ENCODE results near the gene EXO1. TPM values are rescaled to one million over a fixed set of nuclear protein-coding genes. Genes with fewer than 3 reads are reported as not detected.

Gene EXO1
- total RNA-seq, 1 experiment from 2014 or later, result 36.5 TPM

DNA sequence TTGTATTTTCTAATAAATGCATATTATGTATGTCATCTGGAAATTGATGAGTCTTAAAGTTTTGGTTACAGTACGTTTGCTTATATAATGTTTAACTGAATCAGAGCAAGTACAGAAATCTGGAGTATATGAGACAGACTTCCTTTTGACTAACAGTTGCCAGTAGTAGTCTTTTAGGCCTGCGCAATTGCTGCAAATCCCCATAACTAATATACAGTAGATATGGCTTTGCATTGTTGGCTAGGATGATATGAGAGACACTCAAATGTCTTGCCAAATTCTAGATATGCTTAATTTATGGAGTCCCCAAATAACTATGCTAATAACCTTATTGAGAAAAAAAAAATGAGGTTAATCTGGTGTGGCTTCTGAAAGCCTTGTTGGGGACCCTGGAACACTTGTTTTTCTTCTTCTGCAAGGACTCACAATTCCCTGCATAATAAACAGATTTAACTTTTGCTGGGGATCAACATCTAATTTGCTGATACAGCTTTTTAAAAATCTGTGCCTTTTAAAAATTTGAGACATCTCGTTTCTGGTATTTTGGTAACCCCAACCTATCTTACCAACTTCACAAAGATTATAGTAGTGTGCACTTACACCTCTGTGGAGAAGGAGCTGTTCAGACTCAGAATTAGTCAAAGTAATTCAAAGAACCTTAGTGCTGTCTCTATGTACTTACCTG lies 22.9 kb downstream of the EXO1 start (continued):
- no peak for TF ChIP-seq OVOL2 (CRISPR knock-in tag; IDR thresholded peaks at IDR 0.05; ENCODE audit: borderline replicate concordance)
- no peak for TF ChIP-seq NFE2L1 (CRISPR knock-in tag; IDR thresholded peaks at IDR 0.05)
- no peak for TF ChIP-seq EMX1 (CRISPR knock-in tag; IDR thresholded peaks at IDR 0.05)
- no peak for TF ChIP-seq GTF2I (CRISPR knock-in tag; conservative IDR thresholded peaks at IDR 0.05)
- no peak for TF ChIP-seq CREB1 (CRISPR knock-in tag; IDR thresholded peaks at IDR 0.05)
- TF ChIP-seq, protein P1, sequence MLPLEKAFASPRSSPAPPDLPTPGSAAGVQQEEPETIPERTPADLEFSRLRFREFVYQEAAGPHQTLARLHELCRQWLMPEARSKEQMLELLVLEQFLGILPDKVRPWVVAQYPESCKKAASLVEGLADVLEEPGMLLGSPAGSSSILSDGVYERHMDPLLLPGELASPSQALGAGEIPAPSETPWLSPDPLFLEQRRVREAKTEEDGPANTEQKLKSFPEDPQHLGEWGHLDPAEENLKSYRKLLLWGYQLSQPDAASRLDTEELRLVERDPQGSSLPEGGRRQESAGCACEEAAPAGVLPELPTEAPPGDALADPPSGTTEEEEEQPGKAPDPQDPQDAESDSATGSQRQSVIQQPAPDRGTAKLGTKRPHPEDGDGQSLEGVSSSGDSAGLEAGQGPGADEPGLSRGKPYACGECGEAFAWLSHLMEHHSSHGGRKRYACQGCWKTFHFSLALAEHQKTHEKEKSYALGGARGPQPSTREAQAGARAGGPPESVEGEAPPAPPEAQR (CRISPR knock-in tag; IDR thresholded peaks at IDR 0.05), result no peak

DNA sequence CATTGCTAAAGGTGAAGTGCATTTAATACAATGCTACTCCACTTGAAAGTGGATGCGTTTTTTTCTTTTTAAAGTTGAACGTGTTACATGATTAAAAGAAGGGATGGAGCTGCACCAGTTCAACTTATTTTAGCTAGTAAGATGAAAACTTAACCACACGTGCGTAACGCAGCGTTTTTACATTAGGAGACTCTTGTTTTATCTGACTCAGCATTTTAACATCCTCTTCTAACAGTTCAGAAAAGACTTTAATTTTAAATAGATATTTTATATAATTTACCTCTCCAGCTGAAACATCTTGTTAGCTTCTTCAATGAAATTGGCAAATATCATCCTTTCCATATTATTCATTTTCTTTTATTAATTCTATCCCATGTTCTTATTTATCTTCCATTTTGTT lies 33.4 kb downstream of the EXO1 start:
- TF ChIP-seq ZNF317 (CRISPR knock-in tag; IDR thresholded peaks at IDR 0.05; ENCODE audit: borderline replicate concordance, low read depth) (no peak), CBFB (CRISPR knock-in tag; IDR thresholded peaks at IDR 0.05; ENCODE audit: low read depth) (no peak), RORB (CRISPR knock-in tag; IDR thresholded peaks at IDR 0.05) (no peak), PRRX2 (CRISPR knock-in tag; IDR thresholded peaks at IDR 0.05) (no peak), ETV6 (CRISPR knock-in tag; IDR thresholded peaks at IDR 0.05) (no peak), FOXP1 (CRISPR knock-in tag; IDR thresholded peaks at IDR 0.05; ENCODE audit: borderline replicate concordance) (no peak), SOX15 (CRISPR knock-in tag; IDR thresholded peaks at IDR 0.05) (no peak), NR2C2 (CRISPR knock-in tag; IDR thresholded peaks at IDR 0.05) (no peak), KAT7 (CRISPR knock-in tag; IDR thresholded peaks at IDR 0.05; ENCODE audit: borderline replicate concordance) (no peak), TCF7 (CRISPR knock-in tag; IDR thresholded peaks at IDR 0.05; ENCODE audit: low read depth) (no peak), NFE2L1 (CRISPR knock-in tag; IDR thresholded peaks at IDR 0.05) (no peak), IRF2 (CRISPR knock-in tag; IDR thresholded peaks at IDR 0.05; ENCODE audit: borderline replicate concordance, low read depth) (no peak)
- TF ChIP-seq, protein P2, sequence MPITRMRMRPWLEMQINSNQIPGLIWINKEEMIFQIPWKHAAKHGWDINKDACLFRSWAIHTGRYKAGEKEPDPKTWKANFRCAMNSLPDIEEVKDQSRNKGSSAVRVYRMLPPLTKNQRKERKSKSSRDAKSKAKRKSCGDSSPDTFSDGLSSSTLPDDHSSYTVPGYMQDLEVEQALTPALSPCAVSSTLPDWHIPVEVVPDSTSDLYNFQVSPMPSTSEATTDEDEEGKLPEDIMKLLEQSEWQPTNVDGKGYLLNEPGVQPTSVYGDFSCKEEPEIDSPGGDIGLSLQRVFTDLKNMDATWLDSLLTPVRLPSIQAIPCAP (CRISPR knock-in tag; IDR thresholded peaks at IDR 0.05), result no peak
- TF ChIP-seq, protein P3, sequence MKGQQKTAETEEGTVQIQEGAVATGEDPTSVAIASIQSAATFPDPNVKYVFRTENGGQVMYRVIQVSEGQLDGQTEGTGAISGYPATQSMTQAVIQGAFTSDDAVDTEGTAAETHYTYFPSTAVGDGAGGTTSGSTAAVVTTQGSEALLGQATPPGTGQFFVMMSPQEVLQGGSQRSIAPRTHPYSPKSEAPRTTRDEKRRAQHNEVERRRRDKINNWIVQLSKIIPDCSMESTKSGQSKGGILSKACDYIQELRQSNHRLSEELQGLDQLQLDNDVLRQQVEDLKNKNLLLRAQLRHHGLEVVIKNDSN (CRISPR knock-in tag; IDR thresholded peaks at IDR 0.05), result no peak
- TF ChIP-seq, protein P4, sequence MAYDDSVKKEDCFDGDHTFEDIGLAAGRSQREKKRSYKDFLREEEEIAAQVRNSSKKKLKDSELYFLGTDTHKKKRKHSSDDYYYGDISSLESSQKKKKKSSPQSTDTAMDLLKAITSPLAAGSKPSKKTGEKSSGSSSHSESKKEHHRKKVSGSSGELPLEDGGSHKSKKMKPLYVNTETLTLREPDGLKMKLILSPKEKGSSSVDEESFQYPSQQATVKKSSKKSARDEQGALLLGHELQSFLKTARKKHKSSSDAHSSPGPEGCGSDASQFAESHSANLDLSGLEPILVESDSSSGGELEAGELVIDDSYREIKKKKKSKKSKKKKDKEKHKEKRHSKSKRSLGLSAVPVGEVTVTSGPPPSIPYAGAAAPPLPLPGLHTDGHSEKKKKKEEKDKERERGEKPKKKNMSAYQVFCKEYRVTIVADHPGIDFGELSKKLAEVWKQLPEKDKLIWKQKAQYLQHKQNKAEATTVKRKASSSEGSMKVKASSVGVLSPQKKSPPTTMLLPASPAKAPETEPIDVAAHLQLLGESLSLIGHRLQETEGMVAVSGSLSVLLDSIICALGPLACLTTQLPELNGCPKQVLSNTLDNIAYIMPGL (CRISPR knock-in tag; IDR thresholded peaks at IDR 0.05), result no peak
- TF ChIP-seq, protein P5, sequence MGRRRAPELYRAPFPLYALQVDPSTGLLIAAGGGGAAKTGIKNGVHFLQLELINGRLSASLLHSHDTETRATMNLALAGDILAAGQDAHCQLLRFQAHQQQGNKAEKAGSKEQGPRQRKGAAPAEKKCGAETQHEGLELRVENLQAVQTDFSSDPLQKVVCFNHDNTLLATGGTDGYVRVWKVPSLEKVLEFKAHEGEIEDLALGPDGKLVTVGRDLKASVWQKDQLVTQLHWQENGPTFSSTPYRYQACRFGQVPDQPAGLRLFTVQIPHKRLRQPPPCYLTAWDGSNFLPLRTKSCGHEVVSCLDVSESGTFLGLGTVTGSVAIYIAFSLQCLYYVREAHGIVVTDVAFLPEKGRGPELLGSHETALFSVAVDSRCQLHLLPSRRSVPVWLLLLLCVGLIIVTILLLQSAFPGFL (CRISPR knock-in tag; IDR thresholded peaks at IDR 0.05; ENCODE audit: borderline replicate concordance), result no peak
- TF ChIP-seq, protein P6, sequence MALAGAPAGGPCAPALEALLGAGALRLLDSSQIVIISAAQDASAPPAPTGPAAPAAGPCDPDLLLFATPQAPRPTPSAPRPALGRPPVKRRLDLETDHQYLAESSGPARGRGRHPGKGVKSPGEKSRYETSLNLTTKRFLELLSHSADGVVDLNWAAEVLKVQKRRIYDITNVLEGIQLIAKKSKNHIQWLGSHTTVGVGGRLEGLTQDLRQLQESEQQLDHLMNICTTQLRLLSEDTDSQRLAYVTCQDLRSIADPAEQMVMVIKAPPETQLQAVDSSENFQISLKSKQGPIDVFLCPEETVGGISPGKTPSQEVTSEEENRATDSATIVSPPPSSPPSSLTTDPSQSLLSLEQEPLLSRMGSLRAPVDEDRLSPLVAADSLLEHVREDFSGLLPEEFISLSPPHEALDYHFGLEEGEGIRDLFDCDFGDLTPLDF (CRISPR knock-in tag; IDR thresholded peaks at IDR 0.05), result no peak
- TF ChIP-seq, protein P7, sequence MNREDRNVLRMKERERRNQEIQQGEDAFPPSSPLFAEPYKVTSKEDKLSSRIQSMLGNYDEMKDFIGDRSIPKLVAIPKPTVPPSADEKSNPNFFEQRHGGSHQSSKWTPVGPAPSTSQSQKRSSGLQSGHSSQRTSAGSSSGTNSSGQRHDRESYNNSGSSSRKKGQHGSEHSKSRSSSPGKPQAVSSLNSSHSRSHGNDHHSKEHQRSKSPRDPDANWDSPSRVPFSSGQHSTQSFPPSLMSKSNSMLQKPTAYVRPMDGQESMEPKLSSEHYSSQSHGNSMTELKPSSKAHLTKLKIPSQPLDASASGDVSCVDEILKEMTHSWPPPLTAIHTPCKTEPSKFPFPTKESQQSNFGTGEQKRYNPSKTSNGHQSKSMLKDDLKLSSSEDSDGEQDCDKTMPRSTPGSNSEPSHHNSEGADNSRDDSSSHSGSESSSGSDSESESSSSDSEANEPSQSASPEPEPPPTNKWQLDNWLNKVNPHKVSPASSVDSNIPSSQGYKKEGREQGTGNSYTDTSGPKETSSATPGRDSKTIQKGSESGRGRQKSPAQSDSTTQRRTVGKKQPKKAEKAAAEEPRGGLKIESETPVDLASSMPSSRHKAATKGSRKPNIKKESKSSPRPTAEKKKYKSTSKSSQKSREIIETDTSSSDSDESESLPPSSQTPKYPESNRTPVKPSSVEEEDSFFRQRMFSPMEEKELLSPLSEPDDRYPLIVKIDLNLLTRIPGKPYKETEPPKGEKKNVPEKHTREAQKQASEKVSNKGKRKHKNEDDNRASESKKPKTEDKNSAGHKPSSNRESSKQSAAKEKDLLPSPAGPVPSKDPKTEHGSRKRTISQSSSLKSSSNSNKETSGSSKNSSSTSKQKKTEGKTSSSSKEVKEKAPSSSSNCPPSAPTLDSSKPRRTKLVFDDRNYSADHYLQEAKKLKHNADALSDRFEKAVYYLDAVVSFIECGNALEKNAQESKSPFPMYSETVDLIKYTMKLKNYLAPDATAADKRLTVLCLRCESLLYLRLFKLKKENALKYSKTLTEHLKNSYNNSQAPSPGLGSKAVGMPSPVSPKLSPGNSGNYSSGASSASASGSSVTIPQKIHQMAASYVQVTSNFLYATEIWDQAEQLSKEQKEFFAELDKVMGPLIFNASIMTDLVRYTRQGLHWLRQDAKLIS (CRISPR knock-in tag; IDR thresholded peaks at IDR 0.05; ENCODE audit: borderline replicate concordance), result no peak
- ATAC-seq (no peak), DNase-seq (ENCODE audit: low spot score) (no peak)
- H3K9me3 Mint-ChIP-seq, result no peaks in the 10 kb centered on the region
- H3K4me3 Mint-ChIP-seq, result no peak overlapping the region
- POLR2A ChIA-PET, result no interaction called here
- H3K27me3 Mint-ChIP-seq (ENCODE audit: low read depth), result no peaks in the 10 kb centered on the region
- H3K36me3 Mint-ChIP-seq, result peaks cover 48% of the 10 kb centered on the region
- no peak overlapping the region for H3K27ac Mint-ChIP-seq
- no peaks in the 10 kb centered on the region for H3K4me1 Mint-ChIP-seq
- CTCF ChIA-PET, result no interaction called here
